T1000 (cell line): ENCODE results near the gene LY6G6C.

Experiments
- DNase-seq: peaks from one replicate; lab custom pipeline; 2025; ENCODE audit warnings: mixed read lengths; lab: John Stamatoyannopoulos, UW

The LY6G6C gene

GRCh38 chr6:31680226-31681134 lies 41.1 kb downstream of the LY6G6C start, which contains the start of gene LY6G5C:
TSS of gene LY6G5C (minus strand) at chr6:31681067. CDS start at chr6:31680373, 694 bp downstream.
- peak; percentile 78 for DNase-seq

GRCh38 chr6:31677955-31678354 lies 43.6 kb downstream of the LY6G6C start:
- DNase-seq = no peak

GRCh38 chr6:31676904-31677303 lies 44.6 kb downstream of the LY6G6C start:
- DNase-seq = no peak

- no peak for DNase-seq
Observed at GRCh38 chr6:31676322-31676903, 45.1 kb downstream of the LY6G6C start.

- no peak for DNase-seq
Observed at GRCh38 chr6:31669676-31670075, 51.9 kb downstream of the LY6G6C start, which contains the start of gene LY6G5B. TSS of gene LY6G5B (plus strand) at chr6:31669976. CDS start at chr6:31670951, 975 bp downstream.
